ENCODE data around the gene NUDT4. TPM values are rescaled to one million over a fixed set of nuclear protein-coding genes. Genes with fewer than 3 reads are reported as not detected.
A peak's percentile ranks its signal among the peaks of the same experiment; 100 is the strongest.

NUDT4 gene
- total RNA-seq (2011; cell fraction: chromatin; rRNA removed; ENCODE audit: low replicate concordance) = 29.5 and 81.9 TPM in 2 replicates
- total RNA-seq (2011; cell fraction: nucleolus; rRNA removed) = 29.0 and 33.4 TPM in 2 replicates
- 63.9 and 138 TPM in 2 replicates for total RNA-seq (2011; cell fraction: nucleoplasm; rRNA removed)
- total RNA-seq (2014; rRNA removed) (87.5 and 102 TPM in 2 replicates), total RNA-seq (2014; rRNA removed; fragmentation: Illumina TruSeq; extraction: Trizol) (158 and 187 TPM in 2 replicates), total RNA-seq (2015; rRNA removed; fragmentation: Illumina TruSeq; extraction: Trizol) (87.4 and 99.2 TPM in 2 replicates), total RNA-seq (2021) (132 and 147 TPM in 2 replicates), polyA plus RNA-seq (2011; rRNA removed) (112 and 164 TPM in 2 replicates), polyA plus RNA-seq (2014; fragmentation: Illumina TruSeq; extraction: Trizol) (116 and 128 TPM in 2 replicates), polyA plus RNA-seq (2014; fragmentation: Nextera tagmentation; extraction: Ambion mirVana) (10 to 100 TPM; 38.1 to 60.2 TPM), polyA plus RNA-seq (2014; rRNA removed) (84.6 and 94.2 TPM in 2 replicates), polyA minus RNA-seq (2011; rRNA and poly(A)+ RNA removed) (147 and 162 TPM in 2 replicates), Bru-seq, nascent RNA (percentile 97 among the genes with signal in this experiment), BruChase-seq, experiment 1, labeled RNA remaining after a 2-hour chase (percentile 96 among the genes with signal in this experiment), BruChase-seq, experiment 2, labeled RNA remaining after a 6-hour chase (percentile 97 among the genes with signal in this experiment)
- 57.9 and 68.4 TPM in 2 replicates for polyA plus RNA-seq (2011; cell fraction: cytosol; rRNA removed)
- 14.0 and 27.3 TPM in 2 replicates for polyA plus RNA-seq (2011; cell fraction: nucleus; rRNA removed)
- polyA plus RNA-seq (2012) = 64.5 and 88.2 TPM in 2 replicates
- polyA minus RNA-seq (2011; cell fraction: cytosol; rRNA and poly(A)+ RNA removed) = 62.3 and 75.6 TPM in 2 replicates
- polyA minus RNA-seq (2011; cell fraction: nucleus; rRNA and poly(A)+ RNA removed) = 27.5 and 37.5 TPM in 2 replicates
- long read RNA-seq, experiment 1, full-length matches to known transcripts = 1,340 of 1,883 reads
- long read RNA-seq, experiment 1, partial matches to known transcripts = 456 of 1,883 reads
- long read RNA-seq, experiment 1, other reads (novel, unspliced or antisense) = 87 of 1,883 reads
- long read RNA-seq, experiment 2, full-length matches to known transcripts = 41 of 176 reads
- long read RNA-seq, experiment 2, partial matches to known transcripts = 2 of 176 reads
- long read RNA-seq, experiment 2, other reads (novel, unspliced or antisense) = 133 of 176 reads
- long read RNA-seq, experiment 3, full-length matches to known transcripts = 118 of 148 reads
- long read RNA-seq, experiment 3, partial matches to known transcripts = 1 of 148 reads
- long read RNA-seq, experiment 3, other reads (novel, unspliced or antisense) = 29 of 148 reads

DNA sequence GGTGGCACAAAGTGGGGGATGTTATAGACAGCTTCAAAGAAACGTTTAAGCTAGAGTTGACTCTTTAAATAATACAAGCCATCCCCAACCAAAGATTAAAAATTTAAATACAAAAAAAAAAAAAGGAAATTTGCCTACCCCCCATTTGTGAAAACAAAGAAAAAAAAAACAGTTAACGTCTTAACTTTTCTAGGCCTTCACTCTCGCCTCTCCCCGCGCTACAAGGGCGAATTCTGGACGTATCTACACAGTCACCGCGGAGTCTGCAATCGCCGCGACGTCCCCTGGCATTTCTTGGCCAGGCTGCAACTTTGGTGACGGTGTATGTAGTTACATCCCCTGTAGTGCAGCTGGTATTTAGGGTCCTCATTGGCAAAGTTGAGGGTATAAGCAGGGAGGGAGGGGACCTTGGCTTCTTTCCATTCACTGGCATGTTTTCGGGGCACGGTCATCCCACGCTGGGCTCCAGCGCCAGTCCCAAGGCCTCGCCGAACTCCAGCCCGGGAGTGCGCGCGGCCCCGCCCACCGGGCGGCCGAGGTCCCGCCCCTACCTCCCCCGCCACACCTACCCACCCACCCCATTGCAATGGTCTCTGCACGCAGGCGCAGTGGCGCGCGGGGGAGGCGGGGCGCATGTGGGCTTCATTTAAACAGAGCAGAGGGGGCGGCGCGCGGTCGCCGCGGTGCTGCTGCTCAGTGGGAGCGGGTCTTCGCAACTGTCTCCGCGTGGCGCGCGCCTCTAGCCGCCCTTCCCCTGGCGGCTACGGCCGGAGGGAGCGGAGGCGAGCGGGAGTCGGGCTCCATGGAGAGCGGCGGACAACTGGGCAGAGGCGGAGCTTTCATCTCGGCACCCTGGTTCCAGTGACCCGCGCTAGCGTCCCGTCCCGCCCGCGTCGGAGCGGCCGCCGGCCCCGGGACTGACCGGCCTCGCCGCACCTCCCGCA, at the start of gene NUDT4:
Gene NUDT4 (plus strand): TSS at position 674 of the 944 bp plus-strand sequence. CDS start 398 bp downstream, outside the sequence.
- Histone ChIP-seq H3K27ac (ENCODE audit: extremely low read depth, low read depth, low read length) (peak within 1 kb of the TSS; percentile 88), H3K9me1 (ENCODE audit: control insufficient read depth, insufficient read depth, low read length) (no peaks in the 10 kb centered on the region), H3K27me3 (ENCODE audit: control insufficient read depth in 2 of 2, insufficient read depth in 2 of 2, low read length in 2 of 2) (no peaks in the 10 kb centered on the region), H2AFZ (ENCODE audit: low read depth, low read length) (peak within 1 kb of the TSS; percentile 90), H3K9ac (ENCODE audit: insufficient read depth in 1 of 2, low read depth in 2 of 2, low read length in 2 of 2) (peak within 1 kb of the TSS; percentile 92 to 94), H3K9me3 (replicated peaks; ENCODE audit: control insufficient read depth, insufficient read depth, low read depth, low read length) (no peaks in the 10 kb centered on the region), H4K20me1 (replicated peaks; ENCODE audit: control insufficient read depth, insufficient read depth, low read length) (peaks cover 41% of the 10 kb centered on the region), H3K4me3 (peak within 1 kb of the TSS; percentile 97), H3K4me1 (replicated peaks in 1 of 2; ENCODE audit: control insufficient read depth in 2 of 2, insufficient read depth in 2 of 2, low read length in 2 of 2) (peaks cover 14 to 20% of the 10 kb centered on the region in 2 experiments; a peak in 4 of 5 replicates), H3K79me2 (ENCODE audit: control insufficient read depth, insufficient read depth, low read length) (peaks cover 96% of the 10 kb centered on the region), H3K36me3 (ENCODE audit: control insufficient read depth, insufficient read depth, low read length) (peaks cover 26% of the 10 kb centered on the region), H3K4me2 (ENCODE audit: insufficient read depth, low read length) (peak within 1 kb of the TSS; percentile 100)
- BruUV-seq (replicated peaks) = TSS peak; percentile 68
- intact Hi-C loops (cut with micrococcal nuclease) = loop anchor here (1.0 to 5.0 kb wide), 2 partner anchors 61 to 280 kb away; no protein-coding TSS in a partner anchor
- CTCF ChIA-PET (ENCODE audit: low intra/inter-chr PET ratio) = no interaction called here
- FAIRE-seq (peak; percentile 81), DNase-seq (ENCODE audit: extremely low read depth in 1 of 4, low spot score in 3 of 4) (peak; percentile 98 to 99 (median 98)), ATAC-seq (peak; percentile 70)
- POLR2A ChIA-PET = interaction anchor here (0.6 to 2.1 kb wide), 6 partner anchors 13 to 448 kb away, joined by 3 to 17 read pairs (median 4); partner anchors contain the start of gene EEA1
- under 1% methylated on average over 26 of the region's 79 CpGs for WGBS (ENCODE audit: insufficient coverage, low coverage, missing lambda C conversion rate)
- in situ Hi-C loops (cut with MboI) = no loop called here
- TF ChIP-seq, protein P1, sequence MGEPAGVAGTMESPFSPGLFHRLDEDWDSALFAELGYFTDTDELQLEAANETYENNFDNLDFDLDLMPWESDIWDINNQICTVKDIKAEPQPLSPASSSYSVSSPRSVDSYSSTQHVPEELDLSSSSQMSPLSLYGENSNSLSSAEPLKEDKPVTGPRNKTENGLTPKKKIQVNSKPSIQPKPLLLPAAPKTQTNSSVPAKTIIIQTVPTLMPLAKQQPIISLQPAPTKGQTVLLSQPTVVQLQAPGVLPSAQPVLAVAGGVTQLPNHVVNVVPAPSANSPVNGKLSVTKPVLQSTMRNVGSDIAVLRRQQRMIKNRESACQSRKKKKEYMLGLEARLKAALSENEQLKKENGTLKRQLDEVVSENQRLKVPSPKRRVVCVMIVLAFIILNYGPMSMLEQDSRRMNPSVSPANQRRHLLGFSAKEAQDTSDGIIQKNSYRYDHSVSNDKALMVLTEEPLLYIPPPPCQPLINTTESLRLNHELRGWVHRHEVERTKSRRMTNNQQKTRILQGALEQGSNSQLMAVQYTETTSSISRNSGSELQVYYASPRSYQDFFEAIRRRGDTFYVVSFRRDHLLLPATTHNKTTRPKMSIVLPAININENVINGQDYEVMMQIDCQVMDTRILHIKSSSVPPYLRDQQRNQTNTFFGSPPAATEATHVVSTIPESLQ (CRISPR knock-in tag; IDR thresholded peaks at IDR 0.05) = 0 out of 2 replicates have a peak, but pooled peaks have one; percentile 46
- TF ChIP-seq ZNF174 (CRISPR knock-in tag; IDR thresholded peaks at IDR 0.05) (no peak), BRD4 (IDR thresholded peaks at IDR 0.05) (no peak), ZFX (CRISPR knock-in tag; IDR thresholded peaks at IDR 0.05) (peak; percentile 69), POLR2G (IDR thresholded peaks at IDR 0.05; ENCODE audit: low read depth, low read length) (peak; percentile 90), CXXC5 (CRISPR knock-in tag; IDR thresholded peaks at IDR 0.05) (peak; percentile 74), BRD9 (IDR thresholded peaks at IDR 0.05; ENCODE audit: low read depth, partially characterized antibody) (peak; percentile 60), NFRKB (IDR thresholded peaks at IDR 0.05; ENCODE audit: low read depth) (0 out of 2 replicates have a peak, but pooled peaks have one; percentile 55), RAD51 (IDR thresholded peaks at IDR 0.05; ENCODE audit: borderline replicate concordance, low read depth) (peak; percentile 28; the same call in 1 of the 2 replicates), GABPA (tag; conservative IDR thresholded peaks at IDR 0.05; ENCODE audit: low read depth) (0 out of 2 replicates have a peak, but pooled peaks have one; percentile 20), SMARCE1 (IDR thresholded peaks at IDR 0.05) (0 out of 2 replicates have a peak, but pooled peaks have one; percentile 46), ATF7 (IDR thresholded peaks at IDR 0.05) (peak; percentile 22; the same call in 1 of the 2 replicates)
- TF ChIP-seq, protein P2, sequence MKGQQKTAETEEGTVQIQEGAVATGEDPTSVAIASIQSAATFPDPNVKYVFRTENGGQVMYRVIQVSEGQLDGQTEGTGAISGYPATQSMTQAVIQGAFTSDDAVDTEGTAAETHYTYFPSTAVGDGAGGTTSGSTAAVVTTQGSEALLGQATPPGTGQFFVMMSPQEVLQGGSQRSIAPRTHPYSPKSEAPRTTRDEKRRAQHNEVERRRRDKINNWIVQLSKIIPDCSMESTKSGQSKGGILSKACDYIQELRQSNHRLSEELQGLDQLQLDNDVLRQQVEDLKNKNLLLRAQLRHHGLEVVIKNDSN (CRISPR knock-in tag; IDR thresholded peaks at IDR 0.05) = 0 out of 2 replicates have a peak, but pooled peaks have one; percentile 19
